K562 treated with DMSO at 1 percent for 24 hours (cell line): ENCODE measurements around the gene NSD2. TPM values are rescaled to one million over a fixed set of nuclear protein-coding genes. Genes with fewer than 3 reads are reported as not detected.

Experiments used
- total RNA-seq: library from RNA; unstranded; fragments of 300-600 nt; gene quantifications from 2 replicates; pipeline ENCODE4 v1.2.3, GENCODE V29; 2022; ENCODE audit warnings: low read depth; ENCODE audit not compliant: insufficient read depth

NSD2 gene
- total RNA-seq: 48.3 and 61.9 TPM in 2 replicates

GRCh38 chr4:1870578-1871443, at the start of gene NSD2:
Gene NSD2, plus strand, starts transcription at chr4:1871393. Its CDS starts 29,262 bp downstream, at chr4:1900655.

GRCh38 chr4:1856071-1856942, 14.9 kb upstream of the NSD2 start, which contains the start of gene LETM1:
Gene LETM1, minus strand, starts transcription at chr4:1856156. Its CDS starts 206 bp downstream, at chr4:1855950.

GRCh38 chr4:2008921-2009650, 137.9 kb downstream of the NSD2 start, which contains the start of gene NELFA:
Gene NELFA, minus strand, starts transcription at chr4:2008974. Its CDS starts 15 bp downstream, at chr4:2008959.

Other genes with a start within 250 kb of the NSD2 start
- 3.3 and 4.7 TPM in 2 replicates for gene FAM53A, start 187.1 kb upstream of the NSD2 start, total RNA-seq
- gene SLBP, start 159.1 kb upstream of the NSD2 start, total RNA-seq: 107 and 115 TPM in 2 replicates
- gene TMEM129, start 150.1 kb upstream of the NSD2 start, total RNA-seq: 66.8 and 69.2 TPM in 2 replicates
- gene TACC3, start 149.9 kb upstream of the NSD2 start, total RNA-seq: 130 and 131 TPM in 2 replicates
- 20.7 and 21.9 TPM in 2 replicates for gene FGFR3, start 78.1 kb upstream of the NSD2 start, total RNA-seq
- 23.4 and 28.5 TPM in 2 replicates for gene LETM1, start 15.2 kb upstream of the NSD2 start, total RNA-seq
- 63.6 and 63.7 TPM in 2 replicates for gene NELFA, start 137.6 kb downstream of the NSD2 start, total RNA-seq
- 4.5 and 4.6 TPM in 2 replicates for gene NAT8L, start 187.9 kb downstream of the NSD2 start, total RNA-seq